Esophagus muscularis mucosa (tissue), 4 donors: Measurements from ENCODE around the gene MYBPC1. TPM values are rescaled to one million over a fixed set of nuclear protein-coding genes. Genes with fewer than 3 reads are reported as not detected.
A peak's percentile ranks its signal among the peaks of the same experiment; 100 is the strongest.

Source experiments
- DNase-seq: peaks from one replicate; pipeline ENCODE4 v3.0.0-alpha.2; 2017; ENCODE audit errors: extremely low spot score
- H3K27ac ChIP-seq, 4 donors: fragments of 200-600 bp; sonication (generic); replicated peaks in 1 of 4; 1 replicate in 3 of 4; 2 replicates in 1 of 4; pipeline ENCODE4 v1.5.1; 2016 to 2019; ENCODE audit warnings: mild to moderate bottlenecking in 1 of 4
- H3K27me3 ChIP-seq, 4 donors: fragments of 200-600 bp; sonication (generic); one replicate each; pipeline versions ENCODE4 v1.5.1 to v1.6.0; 2016 to 2019
- H3K36me3 ChIP-seq, 4 donors: fragments of 200-600 bp; sonication (generic); one replicate each; pipeline ENCODE4 v1.5.1; 2016 to 2019
- H3K4me1 ChIP-seq, 4 donors: fragments of 200-600 bp; sonication (generic); one replicate each; pipeline ENCODE4 v1.5.1; 2016 to 2019
- H3K4me3 ChIP-seq, 4 donors: fragments of 200-600 bp; sonication (generic); 1 replicate in 2 of 4; 2 replicates in 2 of 4; pipeline ENCODE4 v1.5.1; 2016 to 2019; ENCODE audit warnings: mild to moderate bottlenecking in 4 of 4, moderate library complexity in 1 of 4
- H3K9me3 ChIP-seq, 4 donors: fragments of 200-600 bp; sonication (generic); 1 replicate in 3 of 4; 2 replicates in 1 of 4; pipeline ENCODE4 v1.5.1; 2016 to 2019
- EP300 ChIP-seq: sonication (generic); formaldehyde crosslinking; IDR thresholded peaks from one replicate; pipeline ENCODE4 v1.6.1; 2017; ENCODE audit warnings: antibody characterized with exemption
- POLR2A ChIP-seq: fragments of 450-650 bp; IDR thresholded peaks from one replicate; pipeline ENCODE4 v1.6.1; 2017; ENCODE audit warnings: antibody characterized with exemption, moderate library complexity, mild to moderate bottlenecking, low read depth
- POLR2AphosphoS5 ChIP-seq, 2 donors: sonication (generic); formaldehyde crosslinking; IDR thresholded peaks; one replicate each; pipeline ENCODE4 v1.6.1; 2017; ENCODE audit warnings: antibody characterized with exemption in 2 of 2
- WGBS: methylation state at CpG from one replicate; pipeline ENCODE4 v1.1.5; 2018; 5-methylcytosine and 5-hydroxymethylcytosine counted together
- intact Hi-C: fragments of 100-400 bp; cut with DNase I; formaldehyde crosslinking; loops from one replicate; pipeline ENCODE4 v1.15.1; 2023
- total RNA-seq, 4 donors: library from RNA; depleted of rRNA; stranded (reverse); fragments of >200 nt; gene quantifications; one replicate each; pipeline versions ENCODE4 v1.1.0 to v1.2.1, GENCODE V29; 2016
- TF ChIP-seq, protein P1 (sequence below), 3 experiments: fragments of 200-600 bp in 2 of 3; fragments of 450-650 bp in 1 of 3; sonication (generic) in 2 of 3; IDR thresholded peaks; one replicate each; pipeline ENCODE4 v1.5.1; 2017 to 2019; ENCODE audit warnings: antibody characterized with exemption in 3 of 3, mild to moderate bottlenecking in 2 of 3, moderate library complexity in 1 of 3

MYBPC1 gene
- total RNA-seq, 4 donors from 2014 or later, result 0.13 to 0.17 TPM; not detected in 2

- intact Hi-C loops, result no loop called here
- Histone ChIP-seq H3K4me3 (no peak overlapping the region), H3K9me3 (no peaks in the 10 kb centered on the region), H3K27me3 (no peaks in the 10 kb centered on the region), H3K36me3 (no peaks in the 10 kb centered on the region), H3K27ac (no peak overlapping the region), H3K4me1 (peaks cover 0 to 7% (median 3%) of the 10 kb centered on the region in 4 donors)
- DNase-seq, result no peak
- TF ChIP-seq POLR2AphosphoS5 (IDR thresholded peaks at IDR 0.05) (no peak), POLR2A (no peak), EP300 (no peak)
- TF ChIP-seq, protein P1, sequence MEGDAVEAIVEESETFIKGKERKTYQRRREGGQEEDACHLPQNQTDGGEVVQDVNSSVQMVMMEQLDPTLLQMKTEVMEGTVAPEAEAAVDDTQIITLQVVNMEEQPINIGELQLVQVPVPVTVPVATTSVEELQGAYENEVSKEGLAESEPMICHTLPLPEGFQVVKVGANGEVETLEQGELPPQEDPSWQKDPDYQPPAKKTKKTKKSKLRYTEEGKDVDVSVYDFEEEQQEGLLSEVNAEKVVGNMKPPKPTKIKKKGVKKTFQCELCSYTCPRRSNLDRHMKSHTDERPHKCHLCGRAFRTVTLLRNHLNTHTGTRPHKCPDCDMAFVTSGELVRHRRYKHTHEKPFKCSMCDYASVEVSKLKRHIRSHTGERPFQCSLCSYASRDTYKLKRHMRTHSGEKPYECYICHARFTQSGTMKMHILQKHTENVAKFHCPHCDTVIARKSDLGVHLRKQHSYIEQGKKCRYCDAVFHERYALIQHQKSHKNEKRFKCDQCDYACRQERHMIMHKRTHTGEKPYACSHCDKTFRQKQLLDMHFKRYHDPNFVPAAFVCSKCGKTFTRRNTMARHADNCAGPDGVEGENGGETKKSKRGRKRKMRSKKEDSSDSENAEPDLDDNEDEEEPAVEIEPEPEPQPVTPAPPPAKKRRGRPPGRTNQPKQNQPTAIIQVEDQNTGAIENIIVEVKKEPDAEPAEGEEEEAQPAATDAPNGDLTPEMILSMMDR (IDR thresholded peaks at IDR 0.05), result no peak
- 76% methylated on average over 1 of the region's 1 CpG for WGBS
These were observed 31.6 kb upstream of the MYBPC1 start for GRCh38 chr12:101563212-101563611.

GRCh38 chr12:101564912-101565311 is 29.9 kb upstream of the MYBPC1 start:
- intact Hi-C loops, result no loop called here
- peaks cover 0 to 8% (median 3%) of the 10 kb centered on the region in 4 donors for H3K4me1 ChIP-seq
- TF ChIP-seq, protein P1 (IDR thresholded peaks at IDR 0.05), result no peak
- TF ChIP-seq EP300 (no peak), POLR2A (no peak), POLR2AphosphoS5 (IDR thresholded peaks at IDR 0.05) (no peak)
- no peak overlapping the region for H3K27ac ChIP-seq
- H3K27me3 ChIP-seq, result no peaks in the 10 kb centered on the region
- DNase-seq, result no peak
- WGBS, result 18% methylated on average over 2 of the region's 2 CpGs
- no peaks in the 10 kb centered on the region for H3K36me3 ChIP-seq
- no peaks in the 10 kb centered on the region for H3K9me3 ChIP-seq
- H3K4me3 ChIP-seq, result no peak overlapping the region

DNA sequence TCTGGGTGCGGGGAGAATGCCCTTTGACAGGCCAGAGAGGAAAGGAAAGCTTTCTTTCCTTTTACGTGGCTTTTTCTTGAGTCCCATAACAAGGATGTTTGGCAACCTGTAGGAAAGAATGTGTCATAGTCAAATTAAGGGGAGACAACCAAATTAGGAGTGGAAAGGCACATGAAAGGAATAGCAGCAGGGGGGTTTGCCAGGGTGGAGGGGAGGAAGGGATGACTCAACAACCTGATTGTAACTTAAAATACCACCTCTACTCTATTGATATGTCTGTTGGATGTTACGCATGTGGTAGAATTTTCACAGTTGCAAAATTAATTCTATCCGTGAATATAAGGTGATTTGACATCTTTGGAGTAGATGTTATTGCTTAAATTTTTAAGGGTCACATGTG is 28.5 kb upstream of the MYBPC1 start:
- Histone ChIP-seq H3K27me3 (no peaks in the 10 kb centered on the region), H3K36me3 (no peaks in the 10 kb centered on the region), H3K4me1 (peaks cover 0 to 8% (median 3%) of the 10 kb centered on the region in 4 donors), H3K9me3 (no peaks in the 10 kb centered on the region), H3K4me3 (no peak overlapping the region), H3K27ac (no peak overlapping the region)
- TF ChIP-seq POLR2AphosphoS5 (IDR thresholded peaks at IDR 0.05) (no peak), POLR2A (no peak), EP300 (no peak)
- TF ChIP-seq, protein P1 (IDR thresholded peaks at IDR 0.05), result no peak
- DNase-seq, result no peak
- intact Hi-C loops, result no loop called here
- WGBS, result 36% methylated on average over 4 of the region's 4 CpGs

- DNase-seq, result no peak
- no peak overlapping the region for H3K27ac ChIP-seq
- no peak overlapping the region for H3K4me3 ChIP-seq
- 81% methylated on average over 4 of the region's 4 CpGs for WGBS
- intact Hi-C loops, result no loop called here
- H3K9me3 ChIP-seq, result no peaks in the 10 kb centered on the region
- H3K27me3 ChIP-seq, result no peaks in the 10 kb centered on the region
- TF ChIP-seq EP300, result no peak
- no peak for TF ChIP-seq POLR2AphosphoS5 (IDR thresholded peaks at IDR 0.05)
- TF ChIP-seq, protein P1 (IDR thresholded peaks at IDR 0.05), result no peak
- TF ChIP-seq POLR2A, result no peak
- peaks cover 0 to 8% (median 3%) of the 10 kb centered on the region in 4 donors for H3K4me1 ChIP-seq
- no peaks in the 10 kb centered on the region for H3K36me3 ChIP-seq
These were observed 26.9 kb upstream of the MYBPC1 start for GRCh38 chr12:101567918-101568317.

DNA sequence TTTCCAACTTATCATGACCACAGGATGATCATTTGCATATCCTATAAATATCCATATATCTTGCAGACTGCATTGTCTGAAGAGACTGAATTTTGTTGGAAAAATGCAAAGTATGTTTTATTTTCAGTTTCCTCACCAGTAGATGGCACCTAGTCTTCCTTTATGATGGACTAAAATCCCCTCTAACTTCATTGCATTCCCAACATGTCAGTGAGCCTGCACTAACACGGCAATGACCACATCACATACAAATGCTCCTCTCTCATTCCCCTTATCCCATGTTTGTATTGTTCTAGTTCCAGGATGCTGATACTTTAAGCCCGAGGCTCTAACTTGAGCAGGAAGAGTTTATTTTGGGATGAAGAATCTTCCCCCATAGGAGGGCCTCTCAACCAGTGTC is 24.7 kb upstream of the MYBPC1 start:
- intact Hi-C loops, result no loop called here
- Histone ChIP-seq H3K27ac (no peak overlapping the region), H3K9me3 (no peaks in the 10 kb centered on the region), H3K27me3 (no peaks in the 10 kb centered on the region), H3K36me3 (no peaks in the 10 kb centered on the region), H3K4me3 (no peak overlapping the region), H3K4me1 (peaks cover 0 to 8% (median 3%) of the 10 kb centered on the region in 4 donors)
- no peak for DNase-seq
- no peak for TF ChIP-seq POLR2A
- TF ChIP-seq, protein P1 (IDR thresholded peaks at IDR 0.05), result peak; percentile 15 to 23 (median 19)
- WGBS, result 3% methylated on average over 2 of the region's 2 CpGs
